Fibroblast of skin of right biceps (primary cell): ENCODE data around the gene SLC6A5.

Source experiments
- DNase-seq: peaks from one replicate; pipeline ENCODE4 v3.0.0-alpha.2; 2013

SLC6A5 gene

DNA sequence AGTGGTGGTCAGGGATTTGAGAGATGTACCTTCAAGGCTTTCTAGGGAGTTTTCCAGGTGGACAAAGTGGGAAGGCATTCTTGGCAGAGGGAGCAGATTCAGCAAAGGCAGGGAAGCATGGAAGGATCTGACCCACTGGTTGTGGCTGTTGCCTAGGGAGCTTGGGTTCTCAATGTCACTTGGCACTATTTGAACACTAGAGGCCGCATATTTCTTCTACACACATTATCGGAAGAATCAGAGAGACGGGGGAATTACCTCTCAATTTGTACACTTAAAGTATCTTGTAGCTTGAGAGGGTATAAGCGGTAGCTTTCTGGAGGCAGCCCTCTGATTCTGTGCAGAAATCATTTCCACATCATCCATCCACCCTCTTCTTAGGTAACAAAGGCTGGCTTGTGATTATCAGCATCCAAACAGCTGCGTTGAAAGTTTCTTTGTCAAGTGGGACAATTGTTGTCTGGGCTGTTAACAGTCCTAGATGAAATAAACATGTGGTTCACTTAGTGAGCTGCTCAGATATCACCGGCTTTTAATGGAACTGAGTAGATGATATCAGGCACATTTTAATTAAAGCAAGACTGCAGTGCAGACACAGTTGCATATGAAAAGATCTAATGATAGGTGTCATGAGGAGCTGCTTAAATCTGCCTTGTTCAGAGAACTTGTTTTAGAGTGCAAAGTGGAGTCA, 72.6 kb downstream of the SLC6A5 start:
- DNase-seq = no peak

DNA sequence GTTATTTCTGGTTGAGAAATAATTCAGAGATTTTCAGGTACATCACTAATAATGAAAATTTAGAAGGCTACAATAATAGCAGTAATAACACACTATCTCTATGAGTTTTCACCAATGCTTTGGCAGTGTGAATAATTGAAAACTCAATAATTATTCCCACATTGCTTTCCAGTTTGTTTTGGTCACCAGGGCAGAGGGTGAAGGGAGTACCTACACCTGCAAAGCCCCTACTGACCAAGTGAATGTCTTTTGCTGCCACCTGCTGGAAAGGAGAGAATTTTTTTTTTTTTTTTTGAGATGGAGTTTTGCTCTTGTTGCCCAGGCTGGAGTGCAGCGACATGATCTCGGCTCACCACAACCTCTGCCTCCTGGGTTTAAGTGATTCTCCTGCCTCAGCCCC, 73.2 kb downstream of the SLC6A5 start:
- no peak for DNase-seq

DNA sequence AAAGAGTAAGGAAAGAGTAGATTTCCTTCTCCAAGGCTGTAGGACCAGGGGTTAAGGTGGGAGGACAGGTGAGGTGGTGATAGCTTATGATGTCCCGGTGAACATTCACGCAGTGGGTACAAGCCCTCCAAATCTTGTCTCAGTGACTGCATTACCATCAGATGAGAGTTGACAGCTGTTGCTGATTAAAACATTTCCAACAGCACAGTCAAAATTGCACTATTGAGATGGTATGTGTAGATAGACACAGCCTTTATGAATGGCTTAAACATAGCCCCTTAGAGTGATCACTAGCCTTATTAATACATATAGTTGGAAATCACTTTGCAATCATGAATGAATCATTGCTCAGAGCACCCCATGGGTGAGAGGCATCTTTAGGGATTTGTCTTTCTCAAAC, 77.2 kb downstream of the SLC6A5 start:
- no peak for DNase-seq

DNA sequence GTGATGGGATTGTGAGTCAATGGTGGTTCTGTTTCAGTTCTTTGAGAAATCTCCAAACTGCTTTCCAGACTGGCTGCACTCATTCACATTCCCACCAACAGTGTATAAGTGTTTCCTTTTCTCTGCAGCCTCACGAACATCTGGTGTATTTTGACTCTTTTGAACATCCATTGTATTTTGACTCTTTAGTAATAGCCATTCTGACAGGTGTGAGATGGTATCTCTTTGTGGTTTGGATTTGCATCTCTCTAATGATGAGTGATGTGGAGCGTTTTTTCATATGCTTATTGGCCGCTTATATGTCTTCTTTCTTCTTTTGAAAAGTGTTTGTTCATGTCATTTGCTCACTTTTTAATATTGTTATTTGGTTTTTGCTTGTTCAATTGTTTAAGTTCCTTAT, 89.4 kb downstream of the SLC6A5 start:
- no peak for DNase-seq

DNA sequence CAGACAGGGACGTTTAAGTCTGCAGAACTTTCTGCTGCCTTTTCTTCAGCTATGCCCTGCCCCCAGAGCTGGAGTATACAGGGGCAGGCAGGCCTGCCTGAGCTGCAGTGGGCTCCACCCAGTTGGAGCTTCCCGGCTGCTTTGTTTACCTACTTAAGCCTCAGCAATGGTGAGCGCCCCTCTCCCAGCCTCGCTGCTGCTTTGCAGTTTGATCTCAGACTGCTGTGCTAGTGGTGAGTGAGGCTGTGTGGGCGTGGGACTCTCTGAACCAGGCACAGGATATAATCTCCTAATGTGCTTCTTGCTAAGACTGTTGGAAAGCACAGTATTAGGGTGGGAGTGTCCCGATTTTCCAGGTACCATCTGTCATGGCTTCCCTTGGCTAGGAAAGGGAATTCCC, 108.5 kb downstream of the SLC6A5 start:
- no peak for DNase-seq
